Neural cell (in vitro differentiated cells): Measurements from ENCODE around the gene ELFN1. TPM values are rescaled to one million over a fixed set of nuclear protein-coding genes. Genes with fewer than 3 reads are reported as not detected.

Experiments
- H2AFZ ChIP-seq: fragments of 200-600, 300-800 bp; sonication (generic), shearing (Covaris generic); 2 replicates; pipeline ENCODE4 v1.6.0; 2014; ENCODE audit warnings: low read depth, mild to moderate bottlenecking, antibody characterized with exemption, low read length, moderate library complexity
- H3F3A ChIP-seq: fragments of 200-600 bp; shearing (Covaris generic); 2 replicates; pipeline ENCODE4 v1.6.1; 2016; ENCODE audit warnings: mild to moderate bottlenecking, moderate library complexity, mixed read lengths, antibody characterized with exemption, low read length; ENCODE audit not compliant: insufficient read depth, poor library complexity, severe bottlenecking
- H3K27ac ChIP-seq: fragments of 200-600, 300-800 bp; sonication (generic), shearing (Covaris generic); 2 replicates; pipeline ENCODE4 v1.5.1; 2014; ENCODE audit warnings: mild to moderate bottlenecking, low read length, moderate library complexity
- H3K27me3 ChIP-seq: fragments of 300-800, 200-600 bp; sonication (generic), shearing (Covaris generic); 2 replicates; pipeline ENCODE4 v1.6.0; 2014; ENCODE audit warnings: mild to moderate bottlenecking, low read depth, low read length, moderate library complexity; ENCODE audit not compliant: insufficient read depth
- H3K36me3 ChIP-seq: fragments of 300-800, 200-600 bp; sonication (generic), shearing (Covaris generic); 2 replicates; pipeline ENCODE4 v1.5.1; 2014; ENCODE audit warnings: mild to moderate bottlenecking, antibody characterized with exemption, low read length, moderate library complexity; ENCODE audit not compliant: insufficient read depth
- H3K4me2 ChIP-seq: fragments of 300-800, 200-600 bp; sonication (generic), shearing (Covaris generic); 2 replicates; pipeline ENCODE4 v1.6.0; 2014; ENCODE audit warnings: mild to moderate bottlenecking, low read length
- H3K4me3 ChIP-seq: fragments of 300-800, 200-600 bp; sonication (generic), shearing (Covaris generic); 2 replicates; pipeline ENCODE4 v1.5.1; 2014; ENCODE audit warnings: mild to moderate bottlenecking, low read length, moderate library complexity
- H3K79me2 ChIP-seq: fragments of 200-600 bp; shearing (Covaris generic); replicated peaks from 2 replicates; pipeline ENCODE4 v1.6.0; 2014; ENCODE audit warnings: mild to moderate bottlenecking, low read length, moderate library complexity; ENCODE audit not compliant: insufficient read depth
- H3K9ac ChIP-seq: fragments of 300-800, 200-600 bp; sonication (generic), shearing (Covaris generic); 2 replicates; pipeline ENCODE4 v1.6.1; 2016; ENCODE audit warnings: mild to moderate bottlenecking, low read length, mixed read lengths
- H3K9me2 ChIP-seq: fragments of 200-600 bp; shearing (Covaris generic); 2 replicates; pipeline ENCODE4 v1.6.1; 2016; ENCODE audit warnings: mild to moderate bottlenecking, low read length, mixed read lengths; ENCODE audit not compliant: insufficient read depth
- H3K9me3 ChIP-seq: fragments of 200-600, 300-800 bp; sonication (generic), shearing (Covaris generic); 2 replicates; pipeline ENCODE4 v1.6.1; 2016; ENCODE audit warnings: mild to moderate bottlenecking, mixed run types, low read length, moderate library complexity, mixed read lengths
- H4K20me1 ChIP-seq: fragments of 200-600 bp; shearing (Covaris generic); 2 replicates; pipeline ENCODE4 v1.6.1; 2016; ENCODE audit warnings: mild to moderate bottlenecking, mixed run types; ENCODE audit not compliant: insufficient read depth
- EP300 ChIP-seq: fragments of 450-650 bp; conservative IDR thresholded peaks from 2 replicates; pipeline ENCODE4 v1.6.1; 2014; ENCODE audit warnings: antibody characterized with exemption, mild to moderate bottlenecking, moderate library complexity; ENCODE audit not compliant: poor library complexity, severe bottlenecking
- EZH2 ChIP-seq: fragments of 200-600, 300-800 bp; shearing (Covaris generic), sonication (generic); IDR thresholded peaks from 2 replicates; pipeline ENCODE4 v1.6.1; 2014; ENCODE audit warnings: antibody characterized with exemption, low read length, borderline replicate concordance, mild to moderate bottlenecking; ENCODE audit not compliant: insufficient read depth, poor library complexity, severe bottlenecking
- MXI1 ChIP-seq: fragments of 450-650 bp; conservative IDR thresholded peaks from 2 replicates; pipeline ENCODE4 v1.6.1; 2014; ENCODE audit warnings: antibody characterized with exemption, mild to moderate bottlenecking; ENCODE audit not compliant: poor library complexity, severe bottlenecking
- POLR2AphosphoS5 ChIP-seq: IDR thresholded peaks from 2 replicates; pipeline ENCODE4 v1.6.1; 2012
- RAD21 ChIP-seq: fragments of 450-650 bp; conservative IDR thresholded peaks from 2 replicates; pipeline ENCODE4 v1.6.1; 2014; ENCODE audit warnings: antibody characterized with exemption, mild to moderate bottlenecking, moderate library complexity
- SMC3 ChIP-seq: fragments of 450-650 bp; conservative IDR thresholded peaks from 2 replicates; pipeline ENCODE4 v1.6.1; 2014; ENCODE audit warnings: antibody characterized with exemption, mild to moderate bottlenecking, moderate library complexity; ENCODE audit not compliant: poor library complexity
- TAF1 ChIP-seq: IDR thresholded peaks from 2 replicates; pipeline ENCODE4 v1.6.1; 2012; ENCODE audit warnings: low read depth
- polyA plus RNA-seq: library from polyadenylated mRNA; depleted of rRNA; stranded (reverse); fragments of >200 nt; gene quantifications from 2 replicates; pipeline ENCODE4 v1.2.3, GENCODE V29; 2014
- TF ChIP-seq, protein P1 (sequence below): IDR thresholded peaks from 2 replicates; pipeline ENCODE4 v1.6.1; 2012; ENCODE audit warnings: borderline replicate concordance
- TF ChIP-seq, protein P2 (sequence below): fragments of 450-650 bp; IDR thresholded peaks from 2 replicates; pipeline ENCODE4 v1.5.1; 2014; ENCODE audit warnings: antibody characterized with exemption, mild to moderate bottlenecking, moderate library complexity; ENCODE audit not compliant: poor library complexity, severe bottlenecking

Gene ELFN1
- polyA plus RNA-seq, 1 donor from 2014 or later, result 11.8 TPM

DNA sequence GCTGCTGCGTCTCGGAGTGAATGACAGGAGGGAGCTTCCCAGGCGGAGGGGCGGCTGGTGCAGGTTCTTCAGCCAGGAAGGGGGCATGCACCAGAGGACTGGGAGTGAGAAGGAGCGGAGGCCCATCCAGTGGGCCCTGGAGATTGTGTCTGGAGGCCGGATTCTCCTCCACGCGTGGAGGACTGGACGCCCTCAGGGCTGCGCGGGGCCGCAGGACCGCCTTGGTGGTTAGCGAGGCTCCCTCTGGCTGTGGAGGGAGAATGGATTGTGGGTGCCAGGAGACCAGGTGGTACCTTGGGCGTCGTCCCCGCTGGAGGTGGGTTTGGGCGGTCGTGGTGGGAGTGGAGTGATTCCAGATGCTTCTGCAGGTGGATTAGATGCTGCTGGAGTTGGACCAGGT is 68.9 kb downstream of the ELFN1 start:
- no peaks in the 10 kb centered on the region for H3K9me3 ChIP-seq
- H2AFZ ChIP-seq, result no peak overlapping the region
- TF ChIP-seq, protein P1, sequence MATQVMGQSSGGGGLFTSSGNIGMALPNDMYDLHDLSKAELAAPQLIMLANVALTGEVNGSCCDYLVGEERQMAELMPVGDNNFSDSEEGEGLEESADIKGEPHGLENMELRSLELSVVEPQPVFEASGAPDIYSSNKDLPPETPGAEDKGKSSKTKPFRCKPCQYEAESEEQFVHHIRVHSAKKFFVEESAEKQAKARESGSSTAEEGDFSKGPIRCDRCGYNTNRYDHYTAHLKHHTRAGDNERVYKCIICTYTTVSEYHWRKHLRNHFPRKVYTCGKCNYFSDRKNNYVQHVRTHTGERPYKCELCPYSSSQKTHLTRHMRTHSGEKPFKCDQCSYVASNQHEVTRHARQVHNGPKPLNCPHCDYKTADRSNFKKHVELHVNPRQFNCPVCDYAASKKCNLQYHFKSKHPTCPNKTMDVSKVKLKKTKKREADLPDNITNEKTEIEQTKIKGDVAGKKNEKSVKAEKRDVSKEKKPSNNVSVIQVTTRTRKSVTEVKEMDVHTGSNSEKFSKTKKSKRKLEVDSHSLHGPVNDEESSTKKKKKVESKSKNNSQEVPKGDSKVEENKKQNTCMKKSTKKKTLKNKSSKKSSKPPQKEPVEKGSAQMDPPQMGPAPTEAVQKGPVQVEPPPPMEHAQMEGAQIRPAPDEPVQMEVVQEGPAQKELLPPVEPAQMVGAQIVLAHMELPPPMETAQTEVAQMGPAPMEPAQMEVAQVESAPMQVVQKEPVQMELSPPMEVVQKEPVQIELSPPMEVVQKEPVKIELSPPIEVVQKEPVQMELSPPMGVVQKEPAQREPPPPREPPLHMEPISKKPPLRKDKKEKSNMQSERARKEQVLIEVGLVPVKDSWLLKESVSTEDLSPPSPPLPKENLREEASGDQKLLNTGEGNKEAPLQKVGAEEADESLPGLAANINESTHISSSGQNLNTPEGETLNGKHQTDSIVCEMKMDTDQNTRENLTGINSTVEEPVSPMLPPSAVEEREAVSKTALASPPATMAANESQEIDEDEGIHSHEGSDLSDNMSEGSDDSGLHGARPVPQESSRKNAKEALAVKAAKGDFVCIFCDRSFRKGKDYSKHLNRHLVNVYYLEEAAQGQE, result no peak
- TF ChIP-seq, protein P2, sequence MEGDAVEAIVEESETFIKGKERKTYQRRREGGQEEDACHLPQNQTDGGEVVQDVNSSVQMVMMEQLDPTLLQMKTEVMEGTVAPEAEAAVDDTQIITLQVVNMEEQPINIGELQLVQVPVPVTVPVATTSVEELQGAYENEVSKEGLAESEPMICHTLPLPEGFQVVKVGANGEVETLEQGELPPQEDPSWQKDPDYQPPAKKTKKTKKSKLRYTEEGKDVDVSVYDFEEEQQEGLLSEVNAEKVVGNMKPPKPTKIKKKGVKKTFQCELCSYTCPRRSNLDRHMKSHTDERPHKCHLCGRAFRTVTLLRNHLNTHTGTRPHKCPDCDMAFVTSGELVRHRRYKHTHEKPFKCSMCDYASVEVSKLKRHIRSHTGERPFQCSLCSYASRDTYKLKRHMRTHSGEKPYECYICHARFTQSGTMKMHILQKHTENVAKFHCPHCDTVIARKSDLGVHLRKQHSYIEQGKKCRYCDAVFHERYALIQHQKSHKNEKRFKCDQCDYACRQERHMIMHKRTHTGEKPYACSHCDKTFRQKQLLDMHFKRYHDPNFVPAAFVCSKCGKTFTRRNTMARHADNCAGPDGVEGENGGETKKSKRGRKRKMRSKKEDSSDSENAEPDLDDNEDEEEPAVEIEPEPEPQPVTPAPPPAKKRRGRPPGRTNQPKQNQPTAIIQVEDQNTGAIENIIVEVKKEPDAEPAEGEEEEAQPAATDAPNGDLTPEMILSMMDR, result no peak
- TF ChIP-seq EP300 (no peak), RAD21 (no peak), TAF1 (no peak), MXI1 (no peak), EZH2 (no peak), POLR2AphosphoS5 (no peak), SMC3 (no peak)
- H3K4me3 ChIP-seq, result no peak overlapping the region
- no peaks in the 10 kb centered on the region for H3K79me2 ChIP-seq
- H4K20me1 ChIP-seq, result no peaks in the 10 kb centered on the region
- no peak overlapping the region for H3K4me2 ChIP-seq
- no peaks in the 10 kb centered on the region for H3K9me2 ChIP-seq
- H3K36me3 ChIP-seq, result no peaks in the 10 kb centered on the region
- no peaks in the 10 kb centered on the region for H3K27me3 ChIP-seq
- no peaks in the 10 kb centered on the region for H3F3A ChIP-seq
- no peak overlapping the region for H3K27ac ChIP-seq
- no peak overlapping the region for H3K9ac ChIP-seq

DNA sequence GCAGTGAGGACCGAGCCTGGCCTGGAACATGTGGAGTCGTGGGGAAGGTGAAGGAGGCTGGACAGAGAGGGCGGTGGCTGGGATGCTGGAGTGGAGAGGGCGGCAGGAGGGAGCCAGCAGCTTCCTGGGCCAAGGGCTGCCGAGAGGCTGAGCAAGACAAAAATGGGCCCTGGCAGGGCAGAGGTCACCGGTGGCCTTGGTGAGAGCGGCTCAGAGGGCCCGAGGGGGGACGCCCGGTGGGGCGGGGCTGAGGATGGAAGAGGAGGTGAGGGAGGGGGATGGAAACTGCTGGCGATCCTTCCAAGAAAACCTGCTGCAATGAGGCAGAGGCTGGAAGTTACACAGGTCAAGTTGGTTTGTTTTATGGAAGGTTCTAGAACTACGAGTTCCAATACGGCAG is 69.5 kb downstream of the ELFN1 start:
- Histone ChIP-seq H3K79me2 (no peaks in the 10 kb centered on the region), H3F3A (no peaks in the 10 kb centered on the region), H2AFZ (no peak overlapping the region), H3K9me3 (no peaks in the 10 kb centered on the region), H4K20me1 (no peaks in the 10 kb centered on the region), H3K4me2 (no peak overlapping the region), H3K9ac (no peak overlapping the region), H3K4me3 (no peak overlapping the region), H3K36me3 (no peaks in the 10 kb centered on the region), H3K9me2 (no peaks in the 10 kb centered on the region), H3K27ac (no peak overlapping the region), H3K27me3 (no peaks in the 10 kb centered on the region)
- no peak for TF ChIP-seq MXI1
- TF ChIP-seq, protein P2, result no peak
- TF ChIP-seq POLR2AphosphoS5, result no peak
- TF ChIP-seq SMC3, result no peak
- TF ChIP-seq RAD21, result no peak
- no peak for TF ChIP-seq EZH2
- TF ChIP-seq TAF1, result no peak
- no peak for TF ChIP-seq EP300
- TF ChIP-seq, protein P1, result no peak
